Measurements from ENCODE around the gene MYO19. TPM values are rescaled to one million over a fixed set of nuclear protein-coding genes. Genes with fewer than 3 reads are reported as not detected.

Gene MYO19
- total and polyA plus RNA-seq, 2 of the 8 experiments (the other 6 are each of a cell fraction or from before 2014, with no cell fraction given), result 126 to 163 TPM

GRCh38 chr17:36504156-36504545 lies 30.5 kb downstream of the MYO19 start:
- no peak overlapping the region for H3K23ac ChIP-seq (ENCODE audit: insufficient read length)
- FAIRE-seq (no peak), DNase-seq (ENCODE audit: low read depth in 1 of 2, low spot score in 2 of 2) (no peak)
- H3K4ac ChIP-seq (replicated peaks; ENCODE audit: insufficient read length, low read depth, low read length), result no peak overlapping the region
- 91% methylated on average over 4 of the region's 5 CpGs; no CpG with 5 or more reads in 1 of the 2 experiments for WGBS, 2 experiments (ENCODE audit: extremely low coverage in 1 of 2, insufficient coverage in 1 of 2, insufficient read length in 1 of 2, insufficient replicate concordance in 2 of 2, low coverage in 1 of 2, low lambda C conversion rate in 2 of 2, missing lambda C conversion rate in 1 of 2)
- no peak overlapping the region for H2BK12ac ChIP-seq (ENCODE audit: low read depth, low read length)
- H2BK120ac ChIP-seq (replicated peaks; ENCODE audit: low read depth, low read length), result no peak overlapping the region
- H4K91ac ChIP-seq (replicated peaks; ENCODE audit: insufficient read length, low read length), result no peak overlapping the region
- peaks cover 10 to 11% of the 10 kb centered on the region in 2 experiments for H4K20me1 ChIP-seq (replicated peaks in 1 of 2; ENCODE audit: control insufficient read depth in 1 of 2, insufficient read depth in 2 of 2, low read length in 2 of 2)
- no peak overlapping the region for H3K18ac ChIP-seq (ENCODE audit: extremely low read depth, low read length)
- no peak overlapping the region for H3K14ac ChIP-seq (ENCODE audit: insufficient read length)
- no peak overlapping the region for H2BK15ac ChIP-seq (ENCODE audit: low read length)
- H2AFZ ChIP-seq (ENCODE audit: low read length), result no peak overlapping the region
- H3K23me2 ChIP-seq (ENCODE audit: low read depth, low read length), result 0 out of 2 replicates have a peak, but pooled peaks cover 3% of the 10 kb centered on the region
- no peak overlapping the region for H4K5ac ChIP-seq (ENCODE audit: insufficient read length, low read depth, low read length)
- H4K8ac ChIP-seq (ENCODE audit: extremely low read depth, insufficient read depth, low read length), result no peak overlapping the region
- no peak overlapping the region for H3K4me3 ChIP-seq (ENCODE audit: extremely low read depth in 1 of 4, insufficient read depth in 2 of 4, low read depth in 3 of 4, low read length in 4 of 4)
- H3K79me2 ChIP-seq (ENCODE audit: control insufficient read depth in 1 of 2, insufficient read depth in 2 of 2, low read length in 2 of 2), result no peaks in the 10 kb centered on the region
- no peak overlapping the region for H3K9ac ChIP-seq (replicated peaks in 1 of 4; ENCODE audit: extremely low read depth in 1 of 4, low read depth in 3 of 4, low read length in 3 of 4)
- H3K79me1 ChIP-seq (ENCODE audit: low read depth, low read length), result no peaks in the 10 kb centered on the region
- CTCF ChIA-PET (ENCODE audit: partially characterized antibody), result no interaction called here
- POLR2A ChIA-PET (ENCODE audit: partially characterized antibody), result interaction anchor here (1.3 to 13.9 kb wide), 5 partner anchors 9 to 31 kb away, joined by 3 to 205 read pairs (median 53); partner anchors contain the start of genes MYO19 and PIGW
- H3K36me3 ChIP-seq (ENCODE audit: control insufficient read depth in 2 of 4, insufficient read depth in 4 of 4, low read length in 3 of 4), result peaks cover 46 to 89% (median 81%) of the 10 kb centered on the region in 4 experiments; a peak in 7 of 8 replicates
- no peak overlapping the region for H3K27ac ChIP-seq (ENCODE audit: low read depth, low read length)
- H3K4me2 ChIP-seq (ENCODE audit: insufficient read depth in 1 of 2, low read depth in 2 of 2, low read length in 2 of 2), result no peak overlapping the region
- no peaks in the 10 kb centered on the region for H3K4me1 ChIP-seq (replicated peaks in 1 of 4; ENCODE audit: control insufficient read depth in 3 of 4, insufficient read depth in 4 of 4, low read length in 3 of 4)
- no peak overlapping the region for H3K56ac ChIP-seq (replicated peaks; ENCODE audit: insufficient read length, low read depth, low read length)
- no peak overlapping the region for H2AK5ac ChIP-seq (ENCODE audit: low read depth, low read length)
- H3K9me3 ChIP-seq (ENCODE audit: insufficient read depth in 2 of 2, low read depth in 1 of 2, low read length in 1 of 2), result no peaks in the 10 kb centered on the region
- H2BK5ac ChIP-seq (ENCODE audit: low read depth, low read length), result no peak overlapping the region
- H2BK20ac ChIP-seq (ENCODE audit: low read length), result no peak overlapping the region
- H3K27me3 ChIP-seq (replicated peaks in 1 of 4; ENCODE audit: control insufficient read depth in 3 of 4, extremely low read depth in 1 of 4, insufficient read depth in 3 of 4, low read length in 3 of 4), result no peaks in the 10 kb centered on the region
- TF ChIP-seq EGR1 (IDR thresholded peaks at IDR 0.05; ENCODE audit: borderline replicate concordance, low read depth, low read length), result no peak

All from H1 (cell line).